Nephron (organoid): ENCODE data around the gene HS6ST3.

Experiments
- H3K27ac Mint-ChIP-seq, 3 experiments: 2 replicates each; pipeline ENCODE4 v1.8.0; 2020; ENCODE audit warnings: mixed read lengths in 3 of 3, mild to moderate bottlenecking in 2 of 3, moderate library complexity in 1 of 3
- H3K27me3 Mint-ChIP-seq: 2 replicates; pipeline ENCODE4 v1.8.0; 2021; ENCODE audit warnings: low read depth, mild to moderate bottlenecking, moderate library complexity, mixed read lengths
- H3K36me3 Mint-ChIP-seq: 2 replicates; pipeline ENCODE4 v1.8.0; 2020; ENCODE audit warnings: low read depth, mixed read lengths
- H3K4me1 Mint-ChIP-seq: 2 replicates; pipeline ENCODE4 v1.8.0; 2020; ENCODE audit warnings: mixed read lengths
- H3K4me3 Mint-ChIP-seq, 3 experiments: 2 replicates each; pipeline ENCODE4 v1.8.0; 2020; ENCODE audit warnings: mild to moderate bottlenecking in 3 of 3, mixed read lengths in 3 of 3, moderate library complexity in 2 of 3
- H3K9me3 Mint-ChIP-seq: 2 replicates; pipeline ENCODE4 v1.8.0; 2020; ENCODE audit warnings: mixed read lengths
- CTCF ChIP-seq, 3 experiments: fragments of 200-600 bp; sonication (generic); IDR thresholded peaks; one replicate each; pipeline ENCODE4 v1.5.0; 2021; ENCODE audit warnings: antibody characterized with exemption in 3 of 3; ENCODE audit not compliant: unreplicated experiment in 3 of 3

The HS6ST3 gene

GRCh38 chr13:96822895-96823294, 733.0 kb downstream of the HS6ST3 start:
- no peaks in the 10 kb centered on the region for H3K4me1 Mint-ChIP-seq
- H3K36me3 Mint-ChIP-seq, result no peaks in the 10 kb centered on the region
- peaks cover 10% of the 10 kb centered on the region for H3K27me3 Mint-ChIP-seq
- TF ChIP-seq CTCF (IDR thresholded peaks at IDR 0.05; ENCODE audit: unreplicated experiment in 3 of 3), result peak in 2 of 3 experiments; percentile 13 to 16
- no peak overlapping the region for H3K4me3 Mint-ChIP-seq
- no peaks in the 10 kb centered on the region for H3K9me3 Mint-ChIP-seq
- no peak overlapping the region for H3K27ac Mint-ChIP-seq

GRCh38 chr13:96824140-96824539, 734.2 kb downstream of the HS6ST3 start:
- no peak overlapping the region for H3K27ac Mint-ChIP-seq

GRCh38 chr13:96825653-96826052, 735.7 kb downstream of the HS6ST3 start:
- H3K9me3 Mint-ChIP-seq, result no peaks in the 10 kb centered on the region
- H3K27me3 Mint-ChIP-seq, result peaks cover 6% of the 10 kb centered on the region
- no peak overlapping the region for H3K4me3 Mint-ChIP-seq
- no peak overlapping the region for H3K27ac Mint-ChIP-seq
- no peaks in the 10 kb centered on the region for H3K36me3 Mint-ChIP-seq
- TF ChIP-seq CTCF (IDR thresholded peaks at IDR 0.05; ENCODE audit: unreplicated experiment in 3 of 3), result no peak
- H3K4me1 Mint-ChIP-seq, result no peaks in the 10 kb centered on the region

More at GRCh38 chr13:96824140-96824539, 734.2 kb downstream of the HS6ST3 start:
- no peaks in the 10 kb centered on the region for H3K36me3 Mint-ChIP-seq
- no peak for TF ChIP-seq CTCF (IDR thresholded peaks at IDR 0.05; ENCODE audit: unreplicated experiment in 3 of 3)
- peaks cover 6% of the 10 kb centered on the region for H3K27me3 Mint-ChIP-seq
- H3K4me1 Mint-ChIP-seq, result no peaks in the 10 kb centered on the region
- H3K4me3 Mint-ChIP-seq, result no peak overlapping the region
- no peaks in the 10 kb centered on the region for H3K9me3 Mint-ChIP-seq

- no peak overlapping the region for H3K4me3 Mint-ChIP-seq
- H3K27ac Mint-ChIP-seq, result no peak overlapping the region
- peaks cover 6% of the 10 kb centered on the region for H3K27me3 Mint-ChIP-seq
- peaks cover 3% of the 10 kb centered on the region for H3K9me3 Mint-ChIP-seq
- H3K36me3 Mint-ChIP-seq, result no peaks in the 10 kb centered on the region
- peaks cover 12% of the 10 kb centered on the region for H3K4me1 Mint-ChIP-seq
- no peak for TF ChIP-seq CTCF (IDR thresholded peaks at IDR 0.05; ENCODE audit: unreplicated experiment in 3 of 3)
Observed at GRCh38 chr13:96834626-96835025, 744.7 kb downstream of the HS6ST3 start.

- H3K27ac Mint-ChIP-seq, result peak overlapping the region; percentile 54 to 71 (median 62)
- H3K36me3 Mint-ChIP-seq, result no peaks in the 10 kb centered on the region
- H3K4me3 Mint-ChIP-seq, result no peak overlapping the region
- peaks cover 6% of the 10 kb centered on the region for H3K27me3 Mint-ChIP-seq
- H3K9me3 Mint-ChIP-seq, result peaks cover 3% of the 10 kb centered on the region
- TF ChIP-seq CTCF (IDR thresholded peaks at IDR 0.05; ENCODE audit: unreplicated experiment in 3 of 3), result no peak
- H3K4me1 Mint-ChIP-seq, result peaks cover 12% of the 10 kb centered on the region
Observed at GRCh38 chr13:96835546-96835945, 745.6 kb downstream of the HS6ST3 start.

- TF ChIP-seq CTCF (IDR thresholded peaks at IDR 0.05; ENCODE audit: unreplicated experiment in 3 of 3), result no peak
- peaks cover 4% of the 10 kb centered on the region for H3K9me3 Mint-ChIP-seq
- peaks cover 12% of the 10 kb centered on the region for H3K4me1 Mint-ChIP-seq
- H3K4me3 Mint-ChIP-seq, result no peak overlapping the region
- H3K27me3 Mint-ChIP-seq, result peaks cover 6% of the 10 kb centered on the region
- H3K27ac Mint-ChIP-seq, result no peak overlapping the region
- no peaks in the 10 kb centered on the region for H3K36me3 Mint-ChIP-seq
Observed at GRCh38 chr13:96836733-96837132, 746.8 kb downstream of the HS6ST3 start.
